LHCN-M2 (cell line): ENCODE data around the gene PCF11. TPM values are rescaled to one million over a fixed set of nuclear protein-coding genes. Genes with fewer than 3 reads are reported as not detected.

Experiments
- total RNA-seq: library from RNA; depleted of rRNA; stranded (reverse); fragments of >200 nt; gene quantifications from 2 replicates; pipeline ENCODE4 v1.2.3, GENCODE V29; 2014; rRNA removed

PCF11 gene
- total RNA-seq, 1 experiment from 2014 or later = 37.2 TPM

Other genes with a start within 250 kb of the PCF11 start
- gene RAB30, start 85.2 kb upstream of the PCF11 start, total RNA-seq = 9.6 and 10.4 TPM in 2 replicates
- gene ANKRD42, start 36.6 kb downstream of the PCF11 start, total RNA-seq = 6.7 and 7.9 TPM in 2 replicates
- 86.2 and 97.6 TPM in 2 replicates for gene CCDC90B, start 129.2 kb downstream of the PCF11 start, total RNA-seq